GM12878 (cell line): Measurements from ENCODE around the gene ACSL1. TPM values are rescaled to one million over a fixed set of nuclear protein-coding genes. Genes with fewer than 3 reads are reported as not detected.

Source experiments
- ATAC-seq: fragments of 200-7000 bp; cut with Tn5 transposase; 3 replicates; pipeline ENCODE4 v1.9.1; 2020; ENCODE audit warnings: mild to moderate bottlenecking, moderate library complexity
- BruUV-seq: library from RNA; stranded (reverse); fragments of 400-500 nt; replicated peaks from 2 replicates; lab custom pipeline; 2021; lab: Mats Ljungman, UMichigan
- CTCF ChIA-PET: fragments of 300-600 bp; sonication (Branson Sonifier 250); formaldehyde crosslinking; extraction: SDS; loops from one replicate; lab custom pipeline; 2021; ENCODE audit warnings: inconsistent platforms; lab: Yijun Ruan, JAX
- POLR2A ChIA-PET: fragments of 350-600 bp; formaldehyde crosslinking; extraction: SDS; loops from one replicate; lab custom pipeline; 2021; ENCODE audit warnings: inconsistent platforms; lab: Charles Lee
- RAD21 ChIA-PET: fragments of 300-600 bp; sonication (Branson Sonifier 250); formaldehyde crosslinking; loops from one replicate; lab custom pipeline; 2023; ENCODE audit warnings: antibody characterized with exemption; ENCODE audit not compliant: unreplicated experiment; lab: Charles Lee
- SMC1A ChIA-PET: fragments of 300-600 bp; sonication (Branson Sonifier 250); formaldehyde crosslinking; loops from one replicate; lab custom pipeline; 2023; ENCODE audit not compliant: unreplicated experiment, uncharacterized antibody; lab: Charles Lee
- DNase-seq: peaks from one replicate; pipeline ENCODE4 v3.0.0-alpha.2; 2011; ENCODE audit warnings: low read depth, low spot score
- FAIRE-seq: peaks from 3 replicates; lab custom pipeline; 2011; peaks lifted over from hg19 to GRCh38; lab: Jason Lieb, UNC
- H2AFZ ChIP-seq: 2 replicates; pipeline ENCODE4 v1.6.0; 2011; ENCODE audit warnings: low read depth, low read length, control low read depth; ENCODE audit not compliant: control insufficient read depth
- H3K27ac ChIP-seq: 2 replicates; pipeline ENCODE4 v1.5.1; 2011; ENCODE audit warnings: control low read depth; ENCODE audit not compliant: control insufficient read depth, insufficient read depth
- H3K27me3 ChIP-seq, 2 experiments: replicated peaks in 1 of 2; 2 replicates each; pipeline versions ENCODE4 v1.6.0 to v1.6.1; 2011; ENCODE audit warnings: low read length in 1 of 2; ENCODE audit not compliant: control insufficient read depth in 2 of 2, insufficient read depth in 2 of 2
- H3K36me3 ChIP-seq, 2 experiments: 2 replicates each; pipeline ENCODE4 v1.5.1; 2011; ENCODE audit warnings: low read length in 1 of 2; ENCODE audit not compliant: control insufficient read depth in 2 of 2, insufficient read depth in 2 of 2
- H3K4me1 ChIP-seq: 2 replicates; pipeline ENCODE4 v1.6.1; 2011; ENCODE audit warnings: mild to moderate bottlenecking, low read length, moderate library complexity, mixed read lengths; ENCODE audit not compliant: control insufficient read depth, insufficient read depth
- H3K4me2 ChIP-seq: 2 replicates; pipeline ENCODE4 v1.6.0; 2011; ENCODE audit warnings: control low read depth; ENCODE audit not compliant: control insufficient read depth, insufficient read depth
- H3K4me3 ChIP-seq: fragments of 200-600 bp; sonication (generic); 2 replicates; pipeline ENCODE4 v1.5.1; 2016
- H3K79me2 ChIP-seq: 2 replicates; pipeline ENCODE4 v1.6.0; 2011; ENCODE audit warnings: low read length; ENCODE audit not compliant: control insufficient read depth, insufficient read depth
- H3K9ac ChIP-seq: 2 replicates; pipeline ENCODE4 v1.8.0; 2011; ENCODE audit warnings: low read length, control low read depth, mixed read lengths; ENCODE audit not compliant: control insufficient read depth, insufficient read depth
- H3K9me3 ChIP-seq: replicated peaks from 3 replicates; pipeline ENCODE4 v1.5.1; 2011; ENCODE audit warnings: mild to moderate bottlenecking, low read length; ENCODE audit not compliant: control insufficient read depth, insufficient read depth
- H4K20me1 ChIP-seq: 2 replicates; pipeline ENCODE4 v1.6.0; 2011; ENCODE audit not compliant: control insufficient read depth, insufficient read depth
- CBFB ChIP-seq: IDR thresholded peaks from 2 replicates; pipeline ENCODE4 v1.6.1; 2016; ENCODE audit warnings: antibody characterized with exemption, low read depth
- CBX5 ChIP-seq: sonication (generic); IDR thresholded peaks from 2 replicates; pipeline ENCODE4 v1.6.1; 2016; ENCODE audit warnings: low read depth, moderate library complexity, mild to moderate bottlenecking, inconsistent platforms
- CHD1 ChIP-seq: IDR thresholded peaks from 2 replicates; pipeline ENCODE4 v1.6.1; 2012; ENCODE audit warnings: low read depth, low read length, improper control_type of control experiment
- CHD2 ChIP-seq: IDR thresholded peaks from 2 replicates; pipeline ENCODE4 v1.6.1; 2011; ENCODE audit warnings: low read depth, low read length, improper control_type of control experiment, borderline replicate concordance
- MEF2A ChIP-seq: IDR thresholded peaks from 2 replicates; pipeline ENCODE4 v1.6.1; 2011; ENCODE audit warnings: low read depth, mild to moderate bottlenecking, low read length, moderate library complexity; ENCODE audit not compliant: insufficient read depth
- NR2F1 ChIP-seq: fragments of 450-650 bp; conservative IDR thresholded peaks from 2 replicates; pipeline ENCODE4 v1.6.1; 2017; ENCODE audit warnings: mild to moderate bottlenecking
- NRF1 ChIP-seq: conservative IDR thresholded peaks from 2 replicates; pipeline ENCODE4 v1.6.1; 2011; ENCODE audit warnings: mild to moderate bottlenecking, low read depth, low read length, improper control_type of control experiment
- POLR2AphosphoS5 ChIP-seq: IDR thresholded peaks from 2 replicates; pipeline ENCODE4 v1.6.1; 2011; ENCODE audit warnings: mild to moderate bottlenecking, low read length, inconsistent platforms
- RFX5 ChIP-seq: IDR thresholded peaks from 2 replicates; pipeline ENCODE4 v1.6.1; 2011; ENCODE audit warnings: low read depth, low read length, improper control_type of control experiment
- SMAD5 ChIP-seq: IDR thresholded peaks from 2 replicates; pipeline ENCODE4 v1.6.1; 2016; ENCODE audit warnings: antibody characterized with exemption, low read depth
- YY1 ChIP-seq: IDR thresholded peaks from 2 replicates; pipeline ENCODE4 v1.6.1; 2011; ENCODE audit warnings: low read depth, mild to moderate bottlenecking, low read length
- ZNF217 ChIP-seq: fragments of 450-650 bp; IDR thresholded peaks from 2 replicates; pipeline ENCODE4 v1.6.1; 2017; ENCODE audit warnings: antibody characterized with exemption, mild to moderate bottlenecking
- WGBS: methylation state at CpG from one replicate; pipeline ENCODE4 v1.1.6; 2016; ENCODE audit warnings: low lambda C conversion rate; ENCODE audit not compliant: insufficient replicate concordance, insufficient coverage; ENCODE audit errors: missing lambda C conversion rate; 5-methylcytosine and 5-hydroxymethylcytosine counted together
- in situ Hi-C: fragments of 300-500 bp; cut with MboI; formaldehyde crosslinking; loops from 9 replicates; pipeline ENCODE4 v1.14.3; 2018; ENCODE audit warnings: mixed read lengths
- intact Hi-C: fragments of 100-400 bp; cut with micrococcal nuclease; formaldehyde crosslinking; loops from one replicate; pipeline ENCODE4 v1.14.2; 2022; ENCODE audit not compliant: unreplicated experiment
- polyA plus RNA-seq, 11 experiments: library from polyadenylated mRNA; depleted of rRNA in 4 of 11; unstranded in 6 of 11; stranded (reverse) in 5 of 11; fragments of >200 nt; fragmentation: Nextera tagmentation in 4 of 11; fragmentation: Illumina TruSeq in 1 of 11; extraction: Ambion mirVana in 4 of 11; extraction: Trizol in 1 of 11; gene quantifications; 1 replicate in 1 of 11; 2 replicates in 10 of 11; pipeline versions ENCODE4 v1.2.1 to v1.2.3, GENCODE V29; 2011 to 2016; ENCODE audit warnings: inconsistent platforms in 2 of 11, missing spikeins in 2 of 11, low read depth in 1 of 11
- total RNA-seq, 4 experiments: library from RNA; depleted of rRNA in 3 of 4; stranded (reverse); fragments of >200 nt in 3 of 4; fragmentation: Illumina TruSeq in 1 of 4; extraction: Trizol in 1 of 4; gene quantifications; 2 replicates each; pipeline versions ENCODE4 v1.2.1 to v1.2.3, GENCODE V29; 2013 to 2021
- TF ChIP-seq, protein P1 (sequence below): fragments of 450-650 bp; IDR thresholded peaks from 2 replicates; pipeline ENCODE4 v1.6.1; 2018; ENCODE audit warnings: mild to moderate bottlenecking, low read depth, moderate library complexity; ENCODE audit not compliant: partially characterized antibody

Gene ACSL1
- total and polyA plus RNA-seq, 10 of the 15 experiments (the other 5 are each of a cell fraction or from before 2014, with no cell fraction given), result 30.7 to 68.1 (median 58.7) TPM

DNA sequence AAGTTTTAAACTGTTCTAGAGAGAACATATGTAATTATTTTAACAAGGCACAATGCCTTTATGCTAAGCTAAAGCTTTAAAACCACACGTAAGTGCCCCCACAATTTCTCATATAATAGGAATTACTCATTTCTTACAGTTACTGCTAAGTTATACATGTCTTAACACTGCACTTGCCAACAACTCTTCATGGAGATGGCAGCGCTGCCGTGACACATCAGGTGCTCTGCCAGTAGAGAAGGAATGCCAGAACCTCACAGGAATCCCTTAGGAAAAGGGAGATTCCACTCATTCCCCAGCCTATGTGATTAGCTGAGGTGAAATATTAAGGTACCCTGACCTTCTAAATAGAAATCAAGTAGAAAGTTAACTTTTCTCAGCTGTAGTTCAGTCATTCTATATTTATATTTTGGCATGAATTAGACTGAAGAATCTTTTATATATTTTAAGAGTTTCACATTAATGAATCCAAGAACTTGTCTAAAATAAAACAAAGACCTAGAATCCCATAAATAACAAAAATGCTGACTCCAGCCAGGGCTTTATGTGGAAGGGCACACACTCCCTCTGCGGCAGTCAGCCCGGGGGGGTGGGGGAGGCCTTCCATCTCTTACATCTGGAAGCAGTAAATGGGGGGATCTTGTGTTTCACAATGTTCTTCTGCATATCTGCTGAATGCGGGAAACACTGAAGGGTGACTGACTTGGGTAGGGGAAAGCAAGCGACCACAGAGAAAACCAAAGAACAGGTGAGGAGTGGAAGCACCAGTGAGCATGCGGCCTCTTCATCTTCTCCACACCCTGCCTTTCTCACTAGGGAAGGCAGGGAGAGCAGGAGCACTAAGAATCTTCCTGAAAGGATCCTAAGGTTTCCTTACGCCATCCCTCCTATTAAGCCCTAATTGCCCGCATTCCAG, 23.7 kb downstream of the ACSL1 start (continued):
- TF ChIP-seq, protein P1, sequence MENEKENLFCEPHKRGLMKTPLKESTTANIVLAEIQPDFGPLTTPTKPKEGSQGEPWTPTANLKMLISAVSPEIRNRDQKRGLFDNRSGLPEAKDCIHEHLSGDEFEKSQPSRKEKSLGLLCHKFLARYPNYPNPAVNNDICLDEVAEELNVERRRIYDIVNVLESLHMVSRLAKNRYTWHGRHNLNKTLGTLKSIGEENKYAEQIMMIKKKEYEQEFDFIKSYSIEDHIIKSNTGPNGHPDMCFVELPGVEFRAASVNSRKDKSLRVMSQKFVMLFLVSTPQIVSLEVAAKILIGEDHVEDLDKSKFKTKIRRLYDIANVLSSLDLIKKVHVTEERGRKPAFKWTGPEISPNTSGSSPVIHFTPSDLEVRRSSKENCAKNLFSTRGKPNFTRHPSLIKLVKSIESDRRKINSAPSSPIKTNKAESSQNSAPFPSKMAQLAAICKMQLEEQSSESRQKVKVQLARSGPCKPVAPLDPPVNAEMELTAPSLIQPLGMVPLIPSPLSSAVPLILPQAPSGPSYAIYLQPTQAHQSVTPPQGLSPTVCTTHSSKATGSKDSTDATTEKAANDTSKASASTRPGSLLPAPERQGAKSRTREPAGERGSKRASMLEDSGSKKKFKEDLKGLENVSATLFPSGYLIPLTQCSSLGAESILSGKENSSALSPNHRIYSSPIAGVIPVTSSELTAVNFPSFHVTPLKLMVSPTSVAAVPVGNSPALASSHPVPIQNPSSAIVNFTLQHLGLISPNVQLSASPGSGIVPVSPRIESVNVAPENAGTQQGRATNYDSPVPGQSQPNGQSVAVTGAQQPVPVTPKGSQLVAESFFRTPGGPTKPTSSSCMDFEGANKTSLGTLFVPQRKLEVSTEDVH, result no peak

DNA sequence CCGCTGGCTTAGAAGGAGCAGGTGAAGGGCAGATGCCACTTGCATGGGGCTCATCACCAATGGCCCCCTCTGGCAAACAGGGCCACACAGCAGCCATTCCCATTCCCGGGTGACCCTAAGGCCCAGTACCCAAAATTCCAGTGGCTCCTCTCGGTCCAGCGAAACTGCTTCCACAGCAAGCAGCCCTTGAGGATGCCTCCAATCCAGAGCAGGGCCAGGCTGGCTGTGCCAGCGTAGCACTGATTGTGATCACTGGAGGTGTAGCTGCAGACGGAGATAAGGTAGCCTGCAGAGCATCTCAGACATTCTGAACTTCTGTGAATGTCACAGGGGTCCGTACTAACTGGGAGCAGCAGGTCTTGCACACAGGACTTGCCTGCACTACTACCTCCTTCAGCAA, 27.3 kb downstream of the ACSL1 start:
- Histone ChIP-seq H3K79me2 (peaks cover 20% of the 10 kb centered on the region), H3K36me3 (peaks cover 19 to 29% of the 10 kb centered on the region in 2 experiments; a peak in 3 of 4 replicates), H4K20me1 (0 out of 2 replicates have a peak, but pooled peaks cover 4% of the 10 kb centered on the region), H3K27me3 (no peaks in the 10 kb centered on the region), H3K9ac (no peak overlapping the region), H3K4me2 (no peak overlapping the region), H2AFZ (no peak overlapping the region), H3K27ac (no peak overlapping the region), H3K4me3 (no peak overlapping the region), H3K4me1 (peaks cover 11% of the 10 kb centered on the region; the same call in 1 of the 2 replicates), H3K9me3 (no peaks in the 10 kb centered on the region)
- in situ Hi-C loops, result no loop called here
- BruUV-seq, result no TSS peak
- ATAC-seq (no peak), FAIRE-seq (no peak), DNase-seq (no peak)
- RAD21 ChIA-PET, result no interaction called here
- 100% methylated on average over 7 of the region's 7 CpGs for WGBS
- POLR2A ChIA-PET, result no interaction called here
- TF ChIP-seq NRF1 (no peak), NR2F1 (no peak), YY1 (no peak), ZNF217 (no peak), CHD2 (no peak), RFX5 (no peak), CBFB (no peak), MEF2A (no peak), CBX5 (no peak), SMAD5 (no peak), CHD1 (no peak), POLR2AphosphoS5 (no peak)
- intact Hi-C loops, result no loop called here
- SMC1A ChIA-PET, result no interaction called here
- CTCF ChIA-PET, result no interaction called here
